DND-41 (cell line): ENCODE data around the gene PCDH7.

Source experiments
- ATAC-seq: fragments of 200-7000 bp; cut with Tn5 transposase; 3 replicates; pipeline ENCODE4 v1.9.1; 2021; ENCODE audit warnings: low read depth; ENCODE audit not compliant: insufficient read depth
- DNase-seq: peaks from one replicate; pipeline ENCODE4 v3.0.0-alpha.2; 2020
- H2AFZ ChIP-seq: 2 replicates; pipeline ENCODE4 v1.6.0; 2012; ENCODE audit warnings: low read depth, low read length
- H3K27ac ChIP-seq: 2 replicates; pipeline ENCODE4 v1.5.1; 2012; ENCODE audit warnings: low read length, inconsistent platforms
- H3K27me3 ChIP-seq: fragments of 200-600 bp; sonication (generic); 2 replicates; pipeline ENCODE4 v1.6.0; 2012; ENCODE audit warnings: low read length, mild to moderate bottlenecking, inconsistent platforms; ENCODE audit not compliant: insufficient read depth, poor library complexity
- H3K36me3 ChIP-seq: 2 replicates; pipeline ENCODE4 v1.5.1; 2012; ENCODE audit warnings: low read length, inconsistent platforms; ENCODE audit not compliant: insufficient read depth
- H3K4me1 ChIP-seq: 2 replicates; pipeline ENCODE4 v1.5.1; 2012; ENCODE audit warnings: mild to moderate bottlenecking, low read length; ENCODE audit not compliant: insufficient read depth
- H3K4me2 ChIP-seq: 2 replicates; pipeline ENCODE4 v1.6.0; 2012; ENCODE audit warnings: mild to moderate bottlenecking, moderate library complexity, low read length, inconsistent platforms; ENCODE audit not compliant: insufficient read depth
- H3K4me3 ChIP-seq, 2 experiments: fragments of 200-600 bp in 1 of 2; shearing (Covaris generic) in 1 of 2; 2 replicates each; pipeline ENCODE4 v1.5.1; 2012 to 2016; ENCODE audit warnings: inconsistent platforms in 2 of 2, low read length in 2 of 2, mild to moderate bottlenecking in 2 of 2, low read depth in 1 of 2, moderate library complexity in 1 of 2
- H3K79me2 ChIP-seq: 2 replicates; pipeline ENCODE4 v1.6.0; 2012; ENCODE audit warnings: low read length, inconsistent platforms; ENCODE audit not compliant: insufficient read depth
- H3K9ac ChIP-seq: 2 replicates; pipeline ENCODE4 v1.6.0; 2012; ENCODE audit warnings: low read depth, mild to moderate bottlenecking, inconsistent platforms, low read length, moderate library complexity
- H3K9me3 ChIP-seq: 2 replicates; pipeline ENCODE4 v1.5.1; 2012; ENCODE audit warnings: low read length, moderate library complexity, mild to moderate bottlenecking, inconsistent platforms; ENCODE audit not compliant: insufficient read depth, severe bottlenecking
- H4K20me1 ChIP-seq: 2 replicates; pipeline ENCODE4 v1.6.0; 2012; ENCODE audit warnings: low read length; ENCODE audit not compliant: insufficient read depth
- EZH2 ChIP-seq: IDR thresholded peaks from 3 replicates; pipeline ENCODE4 v1.6.1; 2012; ENCODE audit warnings: borderline replicate concordance, low read depth, mild to moderate bottlenecking, moderate library complexity, low read length, inconsistent platforms; ENCODE audit not compliant: severe bottlenecking
- TF ChIP-seq, protein P1 (sequence below): IDR thresholded peaks from 2 replicates; pipeline ENCODE4 v1.5.1; 2012; ENCODE audit warnings: borderline replicate concordance, low read length, moderate library complexity, mild to moderate bottlenecking; ENCODE audit not compliant: poor library complexity, severe bottlenecking; ENCODE audit errors: extremely low read depth

Gene PCDH7

DNA sequence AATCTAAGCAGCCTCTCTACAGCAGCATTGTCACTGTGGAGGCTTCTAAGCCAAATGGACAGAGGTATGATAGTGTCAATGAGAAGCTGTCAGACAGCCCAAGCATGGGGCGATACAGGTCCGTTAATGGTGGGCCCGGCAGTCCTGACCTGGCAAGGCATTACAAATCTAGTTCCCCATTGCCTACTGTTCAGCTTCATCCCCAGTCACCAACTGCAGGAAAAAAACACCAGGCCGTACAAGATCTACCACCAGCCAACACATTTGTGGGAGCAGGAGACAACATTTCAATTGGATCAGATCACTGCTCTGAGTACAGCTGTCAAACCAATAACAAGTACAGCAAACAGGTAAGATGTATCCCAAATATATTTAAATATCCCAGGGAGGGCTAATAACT lies 4.1 kb downstream of the PCDH7 start:
- no peaks in the 10 kb centered on the region for H4K20me1 ChIP-seq
- TF ChIP-seq EZH2 = no peak
- TF ChIP-seq, protein P1, sequence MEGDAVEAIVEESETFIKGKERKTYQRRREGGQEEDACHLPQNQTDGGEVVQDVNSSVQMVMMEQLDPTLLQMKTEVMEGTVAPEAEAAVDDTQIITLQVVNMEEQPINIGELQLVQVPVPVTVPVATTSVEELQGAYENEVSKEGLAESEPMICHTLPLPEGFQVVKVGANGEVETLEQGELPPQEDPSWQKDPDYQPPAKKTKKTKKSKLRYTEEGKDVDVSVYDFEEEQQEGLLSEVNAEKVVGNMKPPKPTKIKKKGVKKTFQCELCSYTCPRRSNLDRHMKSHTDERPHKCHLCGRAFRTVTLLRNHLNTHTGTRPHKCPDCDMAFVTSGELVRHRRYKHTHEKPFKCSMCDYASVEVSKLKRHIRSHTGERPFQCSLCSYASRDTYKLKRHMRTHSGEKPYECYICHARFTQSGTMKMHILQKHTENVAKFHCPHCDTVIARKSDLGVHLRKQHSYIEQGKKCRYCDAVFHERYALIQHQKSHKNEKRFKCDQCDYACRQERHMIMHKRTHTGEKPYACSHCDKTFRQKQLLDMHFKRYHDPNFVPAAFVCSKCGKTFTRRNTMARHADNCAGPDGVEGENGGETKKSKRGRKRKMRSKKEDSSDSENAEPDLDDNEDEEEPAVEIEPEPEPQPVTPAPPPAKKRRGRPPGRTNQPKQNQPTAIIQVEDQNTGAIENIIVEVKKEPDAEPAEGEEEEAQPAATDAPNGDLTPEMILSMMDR = no peak
- no peaks in the 10 kb centered on the region for H3K4me1 ChIP-seq
- H3K79me2 ChIP-seq = no peaks in the 10 kb centered on the region
- no peak overlapping the region for H3K4me2 ChIP-seq
- peaks cover 16% of the 10 kb centered on the region for H3K9me3 ChIP-seq
- no peaks in the 10 kb centered on the region for H3K36me3 ChIP-seq
- no peak overlapping the region for H2AFZ ChIP-seq
- H3K9ac ChIP-seq = no peak overlapping the region
- no peak overlapping the region for H3K4me3 ChIP-seq
- no peak overlapping the region for H3K27ac ChIP-seq
- H3K27me3 ChIP-seq = no peaks in the 10 kb centered on the region
- no peak for DNase-seq
- no peak for ATAC-seq

DNA sequence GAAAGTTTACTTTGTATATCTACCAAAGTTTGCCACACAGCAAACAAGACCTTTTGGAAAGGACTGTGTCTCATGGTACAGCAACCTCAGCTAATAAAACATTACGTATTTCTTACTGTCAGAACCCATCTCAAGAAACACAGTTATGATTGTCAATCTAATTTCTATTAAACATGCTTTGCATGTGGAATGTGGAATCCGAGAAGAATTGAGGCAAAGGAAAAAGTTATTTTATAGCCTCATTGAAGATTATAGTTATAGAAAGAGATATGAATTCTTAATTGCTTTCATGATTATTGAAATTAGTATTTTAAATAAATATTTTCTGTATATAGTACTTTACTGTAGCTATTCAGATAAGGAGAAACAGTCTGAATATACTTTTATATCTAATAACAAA lies 5.4 kb downstream of the PCDH7 start:
- Histone ChIP-seq H3K9me3 (peaks cover 10% of the 10 kb centered on the region), H3K4me3 (no peak overlapping the region), H3K4me2 (no peak overlapping the region), H3K36me3 (no peaks in the 10 kb centered on the region), H3K79me2 (no peaks in the 10 kb centered on the region), H3K27ac (no peak overlapping the region), H4K20me1 (no peaks in the 10 kb centered on the region), H3K4me1 (no peaks in the 10 kb centered on the region), H3K9ac (no peak overlapping the region), H3K27me3 (no peaks in the 10 kb centered on the region), H2AFZ (no peak overlapping the region)
- ATAC-seq = no peak
- no peak for DNase-seq
- TF ChIP-seq, protein P1 = no peak
- TF ChIP-seq EZH2 = no peak

DNA sequence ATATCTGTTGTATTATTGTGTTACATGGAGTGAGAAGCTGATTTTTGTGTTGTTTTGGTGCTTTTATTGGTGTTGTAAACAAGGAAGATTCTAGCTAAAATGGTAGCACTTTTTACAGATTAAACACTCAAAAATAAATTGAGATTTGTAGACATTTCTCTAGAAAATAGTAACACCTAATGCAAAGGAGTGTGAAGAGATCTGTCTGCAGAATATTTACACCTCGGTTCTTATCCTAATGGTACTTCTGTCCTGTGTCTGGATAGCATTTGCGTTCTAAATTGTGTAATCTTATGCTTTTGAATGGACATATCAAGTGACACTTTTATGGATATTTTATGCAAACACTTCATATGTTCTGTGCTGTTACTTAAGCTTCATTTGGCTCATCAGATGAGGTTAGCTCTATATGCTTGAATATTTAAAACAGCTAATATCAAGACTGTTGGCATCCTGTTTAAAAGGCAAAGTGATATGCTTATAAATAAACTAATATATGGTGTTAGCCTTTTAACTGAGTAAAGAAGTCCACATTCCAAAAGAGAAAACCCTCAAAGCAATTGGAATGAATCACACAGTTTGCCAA lies 6.0 kb downstream of the PCDH7 start:
- Histone ChIP-seq H3K36me3 (no peaks in the 10 kb centered on the region), H3K27ac (no peak overlapping the region), H2AFZ (no peak overlapping the region), H3K4me2 (no peak overlapping the region), H3K4me3 (no peak overlapping the region), H3K9ac (no peak overlapping the region), H3K9me3 (peaks cover 10% of the 10 kb centered on the region), H3K27me3 (no peaks in the 10 kb centered on the region), H3K79me2 (no peaks in the 10 kb centered on the region), H4K20me1 (no peaks in the 10 kb centered on the region), H3K4me1 (no peaks in the 10 kb centered on the region)
- ATAC-seq (no peak), DNase-seq (no peak)
- no peak for TF ChIP-seq EZH2
- TF ChIP-seq, protein P1 = no peak
